HT1080 (cell line): ENCODE measurements around the gene PTPDC1. TPM values are rescaled to one million over a fixed set of nuclear protein-coding genes. Genes with fewer than 3 reads are reported as not detected.

Experiments used
- DNase-seq: peaks from one replicate; pipeline ENCODE4 v3.0.0-alpha.2; 2015; ENCODE audit warnings: low read depth
- total RNA-seq: library from RNA; depleted of rRNA; stranded (reverse); fragments of >200 nt; shearing (Covaris generic); gene quantifications from 2 replicates; pipeline ENCODE4 v1.2.3, GENCODE V29; 2014; rRNA removed

The PTPDC1 gene
- total RNA-seq, 1 experiment from 2014 or later, result 3.7 TPM

- DNase-seq, result no peak
These were observed 56.1 kb downstream of the PTPDC1 start for GRCh38 chr9:94140418-94140780.

- peak; percentile 8 for DNase-seq
These were observed 56.8 kb downstream of the PTPDC1 start for GRCh38 chr9:94140791-94141790.

GRCh38 chr9:94142353-94142752, 58.1 kb downstream of the PTPDC1 start:
- DNase-seq, result no peak

GRCh38 chr9:94144394-94144793, 60.1 kb downstream of the PTPDC1 start:
- DNase-seq, result no peak

- DNase-seq, result no peak
These were observed 61.4 kb downstream of the PTPDC1 start for GRCh38 chr9:94145640-94146039.

GRCh38 chr9:94147776-94148175, 63.5 kb downstream of the PTPDC1 start:
- no peak for DNase-seq

- DNase-seq, result no peak
These were observed 64.2 kb downstream of the PTPDC1 start for GRCh38 chr9:94148419-94148818.

GRCh38 chr9:94149696-94150095, 65.4 kb downstream of the PTPDC1 start:
- DNase-seq, result no peak

- peak; percentile 45 for DNase-seq
These were observed 66.1 kb downstream of the PTPDC1 start for GRCh38 chr9:94150279-94150828.

GRCh38 chr9:94150890-94151650, 66.8 kb downstream of the PTPDC1 start:
- no peak for DNase-seq

- DNase-seq, result no peak
These were observed 69.6 kb downstream of the PTPDC1 start for GRCh38 chr9:94153905-94154304.

- DNase-seq, result no peak
These were observed 72.2 kb downstream of the PTPDC1 start for GRCh38 chr9:94156348-94157049.

- peak; percentile 31 for DNase-seq
These were observed 73.0 kb downstream of the PTPDC1 start for GRCh38 chr9:94157050-94157801.

Other genes with a start within 250 kb of the PTPDC1 start
- gene BARX1, start 129.1 kb upstream of the PTPDC1 start, total RNA-seq, result not detected in 2 replicates
- 2.8 and 4.1 TPM in 2 replicates for gene ZNF169, start 174.8 kb downstream of the PTPDC1 start, total RNA-seq
- gene NUTM2F, start 244.2 kb downstream of the PTPDC1 start, total RNA-seq, result not detected in 2 replicates